CD4-positive, CD25-positive, alpha-beta regulatory T cell (primary cell): ENCODE results near the gene BCOR. TPM values are rescaled to one million over a fixed set of nuclear protein-coding genes. Genes with fewer than 3 reads are reported as not detected.
A peak's percentile ranks its signal among the peaks of the same experiment; 100 is the strongest.

ENCODE experiments used
- ATAC-seq, 2 donors: fragments of 150-1000 bp; cut with Tn5 transposase; one replicate each; pipeline ENCODE4 v1.10.0; 2021; ENCODE audit warnings: low read depth in 2 of 2, moderate number of reproducible peaks in 2 of 2, moderate library complexity in 1 of 2
- DNase-seq, 3 donors: peaks; one replicate each; pipeline versions ENCODE4 v3.0.0 to v3.0.0-alpha.2; 2012 to 2022; ENCODE audit warnings: mixed read lengths in 1 of 3
- H3K27ac ChIP-seq: one replicate; pipeline ENCODE4 v1.7.0; 2013; ENCODE audit warnings: mild to moderate bottlenecking, low read length; ENCODE audit not compliant: insufficient read depth, poor library complexity, severe bottlenecking
- H3K27me3 ChIP-seq: one replicate; pipeline ENCODE4 v1.7.0; 2013; ENCODE audit warnings: low read length; ENCODE audit not compliant: control insufficient read depth, insufficient read depth
- H3K36me3 ChIP-seq: one replicate; pipeline ENCODE4 v1.7.0; 2013; ENCODE audit warnings: mild to moderate bottlenecking, low read length, moderate library complexity; ENCODE audit not compliant: control insufficient read depth, insufficient read depth
- H3K4me1 ChIP-seq: 2 replicates; pipeline ENCODE4 v1.7.0; 2013; ENCODE audit warnings: mild to moderate bottlenecking, low read length; ENCODE audit not compliant: insufficient read depth, control insufficient read depth, poor library complexity, severe bottlenecking
- H3K4me3 ChIP-seq: one replicate; pipeline ENCODE4 v1.7.0; 2013; ENCODE audit warnings: low read depth, mild to moderate bottlenecking, low read length, moderate library complexity
- H3K9me3 ChIP-seq, 2 experiments: 1 replicate in 1 of 2; 2 replicates in 1 of 2; pipeline ENCODE4 v1.7.0; 2013; ENCODE audit warnings: low read length in 2 of 2, mild to moderate bottlenecking in 1 of 2, moderate library complexity in 1 of 2; ENCODE audit not compliant: control insufficient read depth in 2 of 2
- H3K27ac Mint-ChIP-seq, 3 donors: one replicate each; pipeline ENCODE4 v1.8.0; 2020 to 2022; ENCODE audit warnings: mild to moderate bottlenecking in 3 of 3, mixed read lengths in 3 of 3, moderate library complexity in 2 of 3
- H3K27me3 Mint-ChIP-seq: one replicate; pipeline ENCODE4 v1.8.0; 2022; ENCODE audit warnings: mild to moderate bottlenecking, mixed read lengths
- H3K36me3 Mint-ChIP-seq: one replicate; pipeline ENCODE4 v1.8.0; 2020; ENCODE audit warnings: mixed read lengths
- H3K4me1 Mint-ChIP-seq, 4 donors: one replicate each; pipeline ENCODE4 v1.8.0; 2020 to 2022; ENCODE audit warnings: mixed read lengths in 4 of 4, mild to moderate bottlenecking in 1 of 4
- H3K4me3 Mint-ChIP-seq, 4 donors: one replicate each; pipeline ENCODE4 v1.8.0; 2020 to 2022; ENCODE audit warnings: mild to moderate bottlenecking in 4 of 4, mixed read lengths in 4 of 4, moderate library complexity in 3 of 4
- H3K9me3 Mint-ChIP-seq, 7 donors: one replicate each; pipeline ENCODE4 v1.8.0; 2020 to 2022; ENCODE audit warnings: mixed read lengths in 7 of 7, mild to moderate bottlenecking in 3 of 7, moderate library complexity in 2 of 7
- polyA plus RNA-seq, 4 donors: library from polyadenylated mRNA; unstranded; fragments of 300-500 nt; fragmentation: Illumina TruSeq; gene quantifications; one replicate each; pipeline ENCODE4 v1.2.3, GENCODE V29; 2021
- total RNA-seq: library from RNA; stranded (reverse); gene quantifications from one replicate; pipeline ENCODE4 v1.2.3, GENCODE V29; 2022

The BCOR gene
- total and polyA plus RNA-seq, 5 donors from 2014 or later = 2.5 to 38.0 (median 3.8) TPM

GRCh38 chrX:40009890-40010289 is 87.9 kb downstream of the BCOR start:
- no peaks in the 10 kb centered on the region for H3K9me3 ChIP-seq
- Mint-ChIP-seq H3K27me3 (peaks cover 47% of the 10 kb centered on the region), H3K9me3 (peaks cover 0 to 5% (median 0%) of the 10 kb centered on the region in 7 donors), H3K36me3 (no peaks in the 10 kb centered on the region), H3K27ac (no peak overlapping the region), H3K4me3 (peak overlapping the region; percentile 41 to 84 (median 80)), H3K4me1 (peaks cover 0 to 48% (median 12%) of the 10 kb centered on the region in 4 donors)
- ATAC-seq = no peak
- H3K27me3 ChIP-seq = peaks cover 4% of the 10 kb centered on the region
- DNase-seq = no peak
- no peak overlapping the region for H3K4me3 ChIP-seq
- H3K4me1 ChIP-seq = peaks cover 47% of the 10 kb centered on the region
- no peak overlapping the region for H3K27ac ChIP-seq
- H3K36me3 ChIP-seq = no peaks in the 10 kb centered on the region

GRCh38 chrX:40009462-40009851 is 88.3 kb downstream of the BCOR start:
- H3K9me3 ChIP-seq = no peaks in the 10 kb centered on the region
- Mint-ChIP-seq H3K4me3 (peak overlapping the region in 1 of 4 donors; percentile 80), H3K27me3 (peaks cover 47% of the 10 kb centered on the region), H3K9me3 (peaks cover 0 to 5% (median 0%) of the 10 kb centered on the region in 7 donors), H3K4me1 (peaks cover 0 to 49% (median 12%) of the 10 kb centered on the region in 4 donors), H3K27ac (no peak overlapping the region), H3K36me3 (no peaks in the 10 kb centered on the region)
- ATAC-seq (no peak), DNase-seq (no peak)
- H3K27ac ChIP-seq = no peak overlapping the region
- no peak overlapping the region for H3K4me3 ChIP-seq
- peaks cover 4% of the 10 kb centered on the region for H3K27me3 ChIP-seq
- H3K36me3 ChIP-seq = no peaks in the 10 kb centered on the region
- H3K4me1 ChIP-seq = peaks cover 51% of the 10 kb centered on the region

GRCh38 chrX:40008791-40009461 is 88.8 kb downstream of the BCOR start:
- Histone ChIP-seq H3K4me3 (no peak overlapping the region), H3K27ac (no peak overlapping the region), H3K9me3 (no peaks in the 10 kb centered on the region), H3K27me3 (peaks cover 4% of the 10 kb centered on the region), H3K36me3 (no peaks in the 10 kb centered on the region), H3K4me1 (peaks cover 51% of the 10 kb centered on the region)
- no peak for ATAC-seq
- peaks cover 0 to 6% (median 0%) of the 10 kb centered on the region in 7 donors for H3K9me3 Mint-ChIP-seq
- H3K27me3 Mint-ChIP-seq = peaks cover 47% of the 10 kb centered on the region
- H3K36me3 Mint-ChIP-seq = no peaks in the 10 kb centered on the region
- peak overlapping the region; percentile 27 to 75 (median 40) for H3K4me3 Mint-ChIP-seq
- H3K4me1 Mint-ChIP-seq = peaks cover 0 to 50% (median 12%) of the 10 kb centered on the region in 4 donors
- peak overlapping the region in 1 of 3 donors; percentile 80 for H3K27ac Mint-ChIP-seq
- no peak for DNase-seq

DNA sequence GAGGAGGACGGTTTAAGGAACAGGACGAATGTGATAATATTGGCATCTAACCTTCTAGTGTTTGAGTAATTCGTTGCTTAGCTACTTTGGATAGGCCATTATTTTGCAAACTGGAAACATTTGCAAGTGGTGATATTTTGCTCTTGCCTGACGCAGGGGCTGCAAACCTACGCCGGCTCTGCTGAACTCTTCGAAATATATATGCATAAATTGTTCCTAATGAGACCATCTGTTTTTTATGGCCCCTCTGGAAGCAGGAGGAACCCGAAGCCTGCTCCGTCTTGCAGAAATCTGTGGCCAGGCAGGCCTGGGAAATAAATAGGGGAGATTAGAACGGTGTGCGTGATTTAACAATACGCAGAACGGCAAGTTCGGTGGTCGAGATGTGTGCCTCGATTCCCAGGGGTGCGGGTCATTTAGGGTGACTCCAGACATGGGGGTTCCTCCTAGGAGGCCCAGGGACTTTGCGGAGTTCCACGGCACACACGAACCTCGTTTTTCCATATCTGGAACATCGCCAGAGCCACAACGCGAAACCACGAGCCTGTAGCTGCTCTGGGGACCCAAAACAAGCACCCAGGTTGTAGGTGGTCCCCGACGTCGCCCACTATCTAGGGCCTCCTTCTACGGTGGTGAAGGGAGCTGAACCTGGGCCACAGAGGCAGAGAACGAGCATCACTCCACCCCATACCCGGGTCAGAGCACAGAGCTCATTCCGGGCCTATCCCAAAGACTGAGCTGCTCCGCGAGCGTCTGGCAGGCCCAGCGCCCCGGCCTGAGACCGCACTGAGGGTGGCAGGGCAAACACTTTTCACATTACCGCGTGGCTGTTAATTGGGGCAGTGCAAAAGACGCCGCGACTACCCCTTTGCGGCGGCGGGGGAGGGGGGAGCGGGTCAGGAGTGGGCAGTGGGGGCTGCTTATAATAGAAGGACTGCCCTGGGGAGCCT is 89.7 kb downstream of the BCOR start:
- H3K36me3 Mint-ChIP-seq = no peaks in the 10 kb centered on the region
- peaks cover 0 to 49% (median 12%) of the 10 kb centered on the region in 4 donors for H3K4me1 Mint-ChIP-seq
- no peak for DNase-seq
- H3K27ac Mint-ChIP-seq = no peak overlapping the region
- H3K27me3 ChIP-seq = peaks cover 4% of the 10 kb centered on the region
- no peak for ATAC-seq
- H3K9me3 ChIP-seq = no peaks in the 10 kb centered on the region
- H3K4me3 Mint-ChIP-seq = peak overlapping the region in 2 of 4 donors; percentile 59 to 75
- H3K27me3 Mint-ChIP-seq = peaks cover 47% of the 10 kb centered on the region
- H3K27ac ChIP-seq = no peak overlapping the region
- no peaks in the 10 kb centered on the region for H3K36me3 ChIP-seq
- peaks cover 0 to 6% (median 0%) of the 10 kb centered on the region in 7 donors for H3K9me3 Mint-ChIP-seq
- no peak overlapping the region for H3K4me3 ChIP-seq
- H3K4me1 ChIP-seq = peaks cover 46% of the 10 kb centered on the region

- no peak overlapping the region for H3K27ac Mint-ChIP-seq
- H3K27me3 Mint-ChIP-seq = peaks cover 47% of the 10 kb centered on the region
- H3K27me3 ChIP-seq = peaks cover 4% of the 10 kb centered on the region
- no peak overlapping the region for H3K4me3 ChIP-seq
- H3K4me1 Mint-ChIP-seq = peaks cover 0 to 46% (median 12%) of the 10 kb centered on the region in 4 donors
- peaks cover 0 to 6% (median 0%) of the 10 kb centered on the region in 7 donors for H3K9me3 Mint-ChIP-seq
- H3K4me3 Mint-ChIP-seq = peak overlapping the region in 3 of 4 donors; percentile 16 to 59 (median 26)
- H3K27ac ChIP-seq = no peak overlapping the region
- H3K36me3 ChIP-seq = no peaks in the 10 kb centered on the region
- DNase-seq = no peak
- ATAC-seq = no peak
- H3K4me1 ChIP-seq = peaks cover 39% of the 10 kb centered on the region
- no peaks in the 10 kb centered on the region for H3K36me3 Mint-ChIP-seq
- no peaks in the 10 kb centered on the region for H3K9me3 ChIP-seq
These were observed 90.5 kb downstream of the BCOR start for GRCh38 chrX:40007131-40007755.

GRCh38 chrX:40006106-40007017 is 91.4 kb downstream of the BCOR start:
- Histone ChIP-seq H3K4me1 (peaks cover 36% of the 10 kb centered on the region), H3K9me3 (no peaks in the 10 kb centered on the region), H3K27me3 (peaks cover 4% of the 10 kb centered on the region), H3K36me3 (no peaks in the 10 kb centered on the region), H3K4me3 (no peak overlapping the region), H3K27ac (no peak overlapping the region)
- Mint-ChIP-seq H3K27ac (no peak overlapping the region), H3K27me3 (peaks cover 47% of the 10 kb centered on the region), H3K4me1 (peaks cover 0 to 40% (median 8%) of the 10 kb centered on the region in 4 donors), H3K36me3 (no peaks in the 10 kb centered on the region), H3K4me3 (peak overlapping the region; percentile 59 to 88 (median 70)), H3K9me3 (peaks cover 0 to 9% (median 0%) of the 10 kb centered on the region in 7 donors)
- DNase-seq (no peak), ATAC-seq (peak; percentile 33 to 40)
